ENCODE data around the gene LGALSL.

GRCh38 chr2:64487256-64488049 lies 33.5 kb downstream of the LGALSL start:
- no peak for TF ChIP-seq POLR2AphosphoS5 (IDR thresholded peaks at IDR 0.05)
- TF ChIP-seq POLR2A (IDR thresholded peaks at IDR 0.05), result no peak

All from transverse colon (tissue), 3 donors.